HG02970 (cell line): ENCODE measurements around the gene PURA.

ENCODE experiments used
- ATAC-seq: cut with Tn5 transposase; IDR thresholded peaks from one replicate; pipeline ENCODE4 v1.9.1; 2021; ENCODE audit warnings: mild to moderate bottlenecking, moderate library complexity, moderate number of reproducible peaks; ENCODE audit not compliant: unreplicated experiment, low FRiP score

PURA gene

DNA sequence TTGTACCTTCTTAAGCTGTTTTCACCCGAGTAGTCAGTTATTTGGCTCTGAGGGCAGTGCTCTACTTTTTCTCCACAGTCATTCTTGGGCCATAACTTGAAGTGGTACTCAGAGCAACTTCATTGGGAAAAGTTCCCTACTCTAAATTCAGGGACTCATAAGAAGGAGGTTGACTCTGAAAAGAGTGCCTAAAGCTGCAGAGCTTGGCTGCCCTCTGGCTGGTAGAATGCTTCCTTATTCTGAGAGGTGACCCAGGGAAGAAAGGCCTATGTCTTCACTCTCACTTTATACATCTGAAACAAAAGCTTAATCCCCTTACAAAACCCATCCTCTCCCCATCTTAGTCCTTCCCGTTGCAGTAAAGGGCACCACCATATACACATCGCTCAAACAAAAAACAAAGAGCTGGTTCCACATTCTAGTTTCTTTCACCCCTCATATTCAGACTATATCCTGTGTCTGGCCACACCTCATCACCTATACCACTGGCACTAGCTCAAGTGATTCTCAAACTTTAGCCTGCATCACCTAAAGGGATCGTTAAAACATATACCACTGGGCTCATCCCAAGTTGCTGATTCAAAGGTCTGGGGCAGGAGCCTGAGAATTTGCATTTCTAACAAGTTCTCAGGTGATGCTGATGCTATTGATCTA, 19.7 kb downstream of the PURA start:
- no peak for ATAC-seq

DNA sequence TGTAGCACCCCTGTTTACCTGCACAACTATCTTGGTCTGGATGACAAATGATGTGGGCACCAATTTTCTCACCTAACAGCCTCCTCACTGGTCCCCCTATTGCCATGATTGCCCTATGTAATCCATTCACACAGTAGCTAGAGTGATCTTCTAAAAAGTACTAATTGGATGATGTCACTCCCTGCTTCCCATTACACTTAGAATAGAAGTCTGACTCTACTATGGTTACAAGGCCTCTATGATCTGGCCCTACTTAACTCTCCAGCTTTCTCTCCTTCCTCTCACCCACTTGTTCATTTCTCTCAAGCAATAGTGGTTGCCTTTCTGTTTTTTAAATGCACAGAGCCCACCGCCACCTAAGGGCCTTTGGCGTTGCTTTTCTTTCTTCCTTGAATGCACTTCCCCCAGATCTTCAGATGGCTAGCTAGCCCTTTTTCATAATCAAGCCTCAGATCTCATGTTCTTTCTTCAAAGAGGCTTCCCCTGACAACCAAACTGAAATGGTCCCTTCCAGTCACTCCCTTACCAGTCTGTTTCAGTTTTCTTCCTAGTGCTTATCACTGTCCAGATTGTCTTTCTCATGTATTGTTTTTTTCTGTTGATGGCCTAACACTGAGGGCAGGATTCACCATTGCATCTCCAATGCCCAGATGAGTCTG, 20.5 kb downstream of the PURA start:
- ATAC-seq = no peak

DNA sequence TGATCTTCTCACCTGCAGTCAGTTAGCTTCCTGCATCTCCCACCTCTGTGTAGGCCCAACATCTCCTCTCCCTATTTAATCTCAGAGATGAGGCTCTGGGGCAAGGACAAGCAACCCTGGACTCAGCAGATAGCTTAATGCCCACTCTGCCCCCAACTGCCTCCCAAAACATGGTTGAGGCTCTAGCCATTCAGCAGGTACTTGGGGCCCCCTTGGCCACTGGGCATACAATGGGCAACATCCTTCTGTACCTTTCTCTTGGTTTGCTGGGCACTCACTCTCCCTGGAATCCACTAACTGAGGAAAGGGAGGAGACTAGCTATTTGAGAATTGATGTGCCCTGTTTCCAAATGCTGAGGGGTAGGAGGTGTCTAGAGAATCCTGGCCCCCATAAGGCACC, 21.2 kb downstream of the PURA start:
- ATAC-seq = no peak

DNA sequence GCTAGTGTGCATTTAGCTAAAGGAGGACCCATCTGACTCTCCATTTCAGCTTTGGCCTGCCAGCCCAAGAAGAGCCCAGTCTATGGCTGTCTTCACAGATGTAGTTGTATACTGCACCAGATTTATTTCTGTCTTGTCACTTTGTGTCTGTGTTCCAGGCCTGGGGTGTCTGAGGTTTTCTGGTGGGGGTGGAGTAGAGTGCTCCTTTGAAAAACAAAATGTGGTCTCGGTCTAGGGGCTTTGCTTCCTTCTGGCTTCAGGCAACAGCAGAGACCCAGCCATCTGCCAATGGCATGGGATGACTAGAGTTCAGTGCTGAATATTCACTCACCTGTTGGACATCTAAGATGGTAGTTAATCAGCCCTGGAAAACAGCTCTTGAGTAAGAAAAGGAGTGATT, 22.7 kb downstream of the PURA start:
- ATAC-seq = no peak

DNA sequence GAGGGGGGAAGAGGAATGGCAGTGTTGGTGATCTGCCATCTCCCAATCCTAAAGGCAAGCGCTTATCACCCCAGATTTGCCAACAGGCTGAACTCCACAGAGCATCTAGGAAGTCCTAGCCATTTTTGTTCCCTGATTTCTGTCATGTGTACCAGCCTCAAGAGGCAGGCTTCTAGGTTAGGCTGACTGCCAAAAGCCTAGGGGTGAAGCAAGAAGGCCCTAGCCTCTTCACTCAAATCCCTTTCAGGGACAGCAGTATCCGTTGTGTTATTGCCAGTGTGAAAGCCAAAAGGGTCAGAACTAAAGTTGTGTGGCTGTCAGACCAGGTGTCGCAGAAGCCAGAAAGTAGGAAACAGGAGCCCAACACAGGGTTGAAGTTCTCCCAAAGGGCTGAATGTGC, 26.5 kb downstream of the PURA start:
- no peak for ATAC-seq

DNA sequence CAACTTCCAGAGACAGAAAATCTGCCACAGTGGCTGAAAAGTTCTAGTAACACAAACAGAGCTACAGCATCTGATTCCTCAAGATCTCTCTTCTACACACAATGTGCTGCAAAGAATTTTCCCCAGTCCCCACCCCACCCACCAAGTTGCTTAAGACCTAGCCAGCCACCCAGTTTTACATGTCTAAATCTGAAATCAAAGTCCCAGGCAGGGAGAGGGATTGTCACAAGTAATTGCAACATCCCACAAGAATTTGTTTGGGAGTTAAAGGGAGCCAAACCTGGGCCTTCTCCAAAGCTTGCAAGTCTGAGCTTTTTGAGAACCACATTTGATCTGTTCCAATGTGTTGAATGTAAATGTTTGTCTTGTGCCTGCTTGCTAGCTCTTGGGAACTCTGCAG, 27.3 kb downstream of the PURA start:
- no peak for ATAC-seq

DNA sequence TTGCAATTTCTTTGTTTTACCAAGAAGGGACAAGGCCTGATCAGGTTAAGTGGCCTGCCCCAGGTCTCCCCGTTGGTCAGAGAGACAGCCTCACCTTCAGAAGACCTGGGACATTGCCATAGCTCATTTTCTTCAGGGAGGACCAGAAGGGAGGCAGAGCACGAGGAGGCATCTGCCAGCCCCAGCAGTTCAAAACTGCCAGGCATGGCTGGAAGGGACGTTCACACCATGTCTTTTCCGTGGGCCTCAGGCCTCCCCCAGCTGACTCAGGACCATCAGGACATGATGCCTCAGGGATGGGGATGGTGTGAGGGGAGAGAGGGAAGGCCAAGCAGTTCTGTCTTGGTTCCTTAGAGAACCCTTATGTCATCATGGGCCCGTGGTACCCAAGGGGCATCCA, 28.3 kb downstream of the PURA start:
- no peak for ATAC-seq

DNA sequence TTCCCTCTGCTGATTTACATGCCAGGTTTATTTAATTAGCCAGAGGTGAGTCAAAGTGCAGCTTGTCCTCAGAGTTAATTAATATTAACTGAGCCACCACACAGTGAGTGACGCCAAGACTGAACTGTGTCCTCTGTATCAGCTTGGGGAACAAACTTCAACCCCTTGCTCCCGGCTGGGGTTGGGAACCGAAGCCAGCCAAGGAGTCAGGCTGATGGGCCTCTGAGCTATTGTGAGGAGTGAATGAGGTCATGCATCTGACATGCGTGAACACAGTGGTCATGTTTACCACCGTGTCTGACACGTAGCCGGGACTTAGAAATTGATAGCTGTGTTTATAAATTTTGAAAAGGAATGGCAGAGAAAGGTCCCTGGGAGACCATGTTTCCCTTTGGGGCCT, 28.9 kb downstream of the PURA start:
- ATAC-seq = no peak

DNA sequence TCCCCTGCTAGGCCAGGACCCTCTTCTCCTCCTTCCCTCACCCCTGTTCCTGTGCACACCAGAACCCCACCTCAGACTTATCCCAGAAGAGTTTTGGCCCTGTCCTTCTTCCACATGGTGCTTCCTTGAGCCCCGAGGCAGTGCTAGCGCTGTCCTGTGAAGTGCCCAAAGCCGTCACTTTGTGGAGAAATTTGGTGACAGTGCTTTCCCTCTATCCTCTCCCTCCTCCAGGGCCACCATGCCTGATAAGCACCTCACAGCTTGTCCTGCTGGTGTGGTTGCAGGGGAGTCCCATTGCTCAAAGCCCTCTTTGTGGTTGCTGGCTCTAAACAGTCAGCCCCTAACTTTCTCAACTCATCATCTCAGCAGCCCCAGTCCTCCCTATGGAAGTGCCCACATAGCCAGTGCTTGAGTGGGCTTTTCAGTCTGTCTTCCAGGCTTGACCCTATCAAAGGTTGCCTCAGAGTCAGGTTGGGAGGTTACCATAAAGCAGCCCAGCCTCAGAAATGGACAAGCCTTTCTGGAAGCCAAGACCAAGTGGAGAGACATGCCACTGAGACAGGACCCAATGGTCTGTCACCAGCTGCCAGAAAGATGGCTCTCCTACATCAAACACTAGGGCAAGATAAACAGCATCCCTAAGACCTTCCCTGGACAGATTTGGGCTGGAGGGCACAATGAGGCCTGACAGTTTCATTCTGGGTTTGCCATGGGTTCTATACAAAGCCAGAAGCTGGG, 29.8 kb downstream of the PURA start:
- no peak for ATAC-seq

DNA sequence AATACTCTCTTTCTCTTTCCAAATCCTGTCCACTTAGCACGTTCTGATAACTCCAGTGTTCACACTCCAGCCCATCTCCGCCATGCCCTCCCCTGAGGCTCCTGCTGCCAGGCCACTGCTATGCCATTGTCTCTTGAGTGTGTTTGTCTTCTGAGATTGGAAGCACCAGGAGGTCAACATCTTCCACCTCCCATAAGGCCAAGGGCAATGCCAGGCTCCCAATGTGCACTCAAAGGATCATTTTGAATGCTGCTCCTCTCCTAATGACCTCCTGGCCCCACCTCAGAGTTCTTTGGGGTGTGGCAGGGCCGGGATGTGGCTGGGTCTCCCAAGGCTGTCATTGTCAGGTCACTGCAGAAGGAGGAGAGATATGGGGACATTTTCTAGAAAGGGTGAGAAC, 31.3 kb downstream of the PURA start:
- ATAC-seq = no peak

DNA sequence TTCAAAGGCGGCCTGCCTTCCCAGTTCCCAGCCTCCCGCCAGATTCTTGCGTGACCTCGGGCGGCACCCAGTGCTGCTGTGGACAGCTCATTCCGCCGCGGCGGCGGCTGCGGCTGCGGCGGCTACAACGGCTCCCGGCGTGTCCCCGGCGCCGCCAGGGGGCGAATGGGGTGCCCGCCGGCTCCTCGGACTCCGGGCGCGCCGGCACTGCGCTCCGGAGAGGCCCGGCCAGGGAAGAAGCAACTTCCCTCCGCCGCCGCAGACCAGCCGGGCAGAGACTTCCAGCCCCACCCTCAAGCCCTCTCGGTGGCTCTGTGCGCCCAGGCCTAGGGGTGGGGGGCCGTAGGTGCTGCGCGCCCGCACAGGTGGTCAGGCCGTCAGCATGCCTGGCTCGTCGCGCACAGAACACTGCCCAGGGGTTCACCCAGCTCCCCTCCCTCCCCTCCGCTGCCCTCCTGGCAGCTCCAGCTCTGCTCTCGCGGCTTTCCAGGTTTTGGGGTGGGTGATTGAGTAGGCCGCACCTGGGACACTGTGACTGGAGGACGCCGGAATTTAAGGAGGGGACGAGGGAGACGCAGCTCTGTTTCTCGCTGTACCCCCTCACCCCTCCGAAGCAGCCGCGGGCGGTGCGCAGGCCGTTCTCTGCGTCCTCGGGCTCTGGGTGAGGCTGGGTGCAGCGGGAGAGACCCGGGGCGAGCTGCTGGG, 32.1 kb downstream of the PURA start:
- no peak for ATAC-seq

DNA sequence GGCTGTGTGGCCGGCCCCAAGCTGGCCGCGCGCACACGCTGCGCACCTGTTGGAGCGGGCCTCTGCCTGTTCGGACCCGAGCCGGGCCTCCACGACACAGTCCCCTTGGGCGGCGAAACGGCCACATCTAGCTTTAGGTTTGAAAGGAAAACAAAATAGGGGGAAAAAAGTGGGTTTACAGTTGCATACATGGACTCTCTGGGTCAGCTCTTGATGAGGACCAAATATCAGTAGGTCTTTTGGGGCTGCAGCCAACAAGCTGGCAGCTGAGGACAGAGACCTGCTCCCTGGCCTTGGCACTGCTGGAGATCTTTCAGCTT, 32.6 kb downstream of the PURA start:
- ATAC-seq = no peak

DNA sequence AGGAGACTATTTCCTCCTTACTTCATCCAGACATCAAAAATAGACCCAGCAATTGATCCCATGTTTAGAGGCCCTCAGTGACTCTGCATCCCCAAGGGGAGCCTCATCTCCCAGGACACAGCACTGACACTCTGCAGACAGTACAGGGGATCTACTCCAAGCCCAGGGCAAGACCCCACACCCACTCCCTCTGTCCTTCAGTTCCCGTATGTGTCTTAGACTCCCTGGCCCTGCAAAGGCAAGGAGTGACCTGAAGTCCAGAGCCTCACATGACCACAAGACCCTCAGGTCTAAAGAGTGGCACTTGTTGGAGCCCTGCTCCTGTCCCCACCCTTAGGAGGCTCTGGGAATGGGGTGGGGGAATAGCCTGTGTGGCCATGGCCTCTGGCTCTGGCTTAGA, 33.6 kb downstream of the PURA start:
- no peak for ATAC-seq

DNA sequence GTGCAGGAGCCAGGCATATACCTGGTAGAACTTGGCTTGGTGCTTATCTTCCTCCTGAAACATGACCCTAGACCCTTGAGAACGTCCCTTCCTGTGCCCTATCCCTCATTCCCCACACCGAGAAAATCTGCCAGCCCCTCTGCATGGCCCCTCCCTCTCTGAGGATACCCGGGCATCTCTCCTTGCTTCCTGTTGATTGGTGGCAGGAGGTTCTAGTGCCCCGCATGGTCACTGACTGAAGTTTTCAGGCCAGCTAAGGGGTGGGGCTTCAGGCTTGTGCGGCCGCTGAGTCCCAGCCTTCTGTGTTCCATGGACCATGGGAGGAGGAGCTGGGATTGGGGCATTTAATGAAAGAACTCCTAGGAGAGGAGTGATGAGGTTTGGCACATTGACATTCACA, 34.6 kb downstream of the PURA start:
- ATAC-seq = no peak

DNA sequence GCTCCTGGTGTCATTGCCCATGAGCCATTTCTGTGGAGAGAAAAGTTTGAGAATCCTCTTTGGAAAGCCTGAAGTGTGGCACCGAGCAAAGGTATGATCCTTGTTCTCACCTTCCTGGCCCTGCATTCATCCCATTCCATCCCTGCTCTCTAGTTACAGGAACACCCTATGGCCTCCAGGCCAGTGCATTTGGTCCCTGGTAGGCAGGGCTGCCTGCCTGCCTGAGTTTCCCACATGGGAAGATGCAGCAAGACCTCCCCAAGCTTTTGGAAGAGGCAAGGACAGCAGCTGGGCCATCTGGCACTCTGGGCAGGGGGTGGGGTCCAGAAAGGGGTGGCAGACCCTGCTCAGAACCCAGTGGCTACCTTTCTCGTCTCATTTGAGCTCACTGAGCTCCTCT, 36.3 kb downstream of the PURA start:
- no peak for ATAC-seq

DNA sequence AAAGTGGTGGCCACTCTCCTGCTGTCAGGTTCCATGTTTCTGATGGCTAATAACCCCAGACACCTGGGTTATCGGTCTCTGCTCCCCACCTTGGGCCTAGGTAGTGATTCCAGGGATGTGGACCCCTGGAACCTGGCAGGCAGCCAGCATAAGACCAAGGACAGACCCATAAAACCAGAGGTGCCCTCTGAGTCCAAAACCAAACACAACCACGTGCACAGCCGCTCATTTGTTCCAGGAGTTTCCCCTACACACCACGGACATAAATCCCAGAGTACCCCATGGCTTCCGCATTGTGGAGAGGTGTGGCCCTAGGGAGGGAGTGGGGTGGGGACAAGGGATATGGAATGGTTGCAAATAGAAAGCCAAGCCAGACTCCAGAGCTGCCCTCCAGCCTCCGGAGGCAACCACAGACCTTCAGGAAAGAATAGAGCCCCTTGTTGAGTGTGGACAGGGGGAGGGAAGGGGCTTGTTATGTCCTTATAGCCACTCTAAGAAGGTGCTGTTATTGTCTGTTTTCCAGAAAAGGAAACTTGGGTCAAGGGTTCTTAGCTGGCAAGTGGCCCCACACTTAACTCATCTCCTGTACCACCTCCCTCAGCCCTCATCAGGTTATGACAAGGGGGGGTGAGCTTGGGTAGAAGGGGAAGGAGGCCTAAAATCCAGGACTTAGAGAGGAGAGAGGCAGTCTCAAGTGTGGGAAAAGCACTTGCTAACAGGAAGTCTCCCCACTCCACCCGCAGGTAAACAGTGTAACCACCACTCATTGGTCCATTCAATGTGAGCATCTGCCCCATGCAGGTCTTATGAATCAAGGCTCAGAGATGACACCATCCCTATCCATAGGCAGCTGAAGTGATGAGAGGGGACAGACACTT, 37.5 kb downstream of the PURA start:
- ATAC-seq = no peak

DNA sequence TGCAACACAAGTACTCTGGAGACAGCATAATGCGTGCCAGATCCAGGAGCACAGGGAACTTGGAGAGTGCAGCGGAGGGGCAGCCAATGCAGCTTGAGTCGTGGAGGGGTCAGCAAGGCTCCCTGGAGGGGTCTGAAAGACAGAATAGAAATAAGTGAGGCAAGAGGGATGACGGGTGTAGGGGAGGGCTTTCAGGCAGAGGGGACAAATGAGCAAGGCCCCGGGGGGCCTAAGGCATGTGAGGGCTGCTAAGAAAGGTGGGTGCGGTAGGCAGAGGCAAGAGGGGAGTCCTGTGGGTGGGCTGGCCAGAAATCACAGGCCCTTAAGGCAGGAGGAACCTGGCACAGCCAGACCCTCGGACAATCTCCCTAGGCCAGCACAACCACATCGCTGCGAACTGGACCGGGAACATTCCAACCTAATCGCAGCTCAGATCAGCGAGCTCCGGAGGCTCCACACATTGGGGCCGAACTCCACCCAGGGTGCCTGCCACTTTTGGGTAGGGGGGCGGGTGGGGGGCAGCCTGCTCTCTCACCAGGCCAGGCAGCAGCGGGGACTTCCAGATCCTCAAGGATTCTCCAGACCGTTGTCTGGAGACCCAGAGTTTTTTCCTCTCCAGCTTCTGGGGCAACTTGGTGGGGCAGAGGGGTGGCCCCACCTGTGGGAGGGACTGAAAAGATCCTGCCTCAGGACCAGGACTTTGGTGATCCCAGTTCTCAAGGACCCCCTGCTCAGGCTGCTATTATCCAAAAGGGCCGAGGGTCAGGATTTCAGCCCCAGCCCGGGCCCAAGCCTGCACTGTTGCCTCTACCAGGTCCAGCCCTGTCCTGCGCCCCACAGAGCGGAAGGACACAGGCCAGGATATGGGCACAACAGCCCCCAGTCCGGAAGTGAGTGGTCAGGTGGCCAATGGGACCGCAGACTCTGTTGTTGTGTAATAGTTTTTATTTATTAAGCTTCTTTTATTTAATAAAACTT, 38.4 kb downstream of the PURA start:
- ATAC-seq = no peak

DNA sequence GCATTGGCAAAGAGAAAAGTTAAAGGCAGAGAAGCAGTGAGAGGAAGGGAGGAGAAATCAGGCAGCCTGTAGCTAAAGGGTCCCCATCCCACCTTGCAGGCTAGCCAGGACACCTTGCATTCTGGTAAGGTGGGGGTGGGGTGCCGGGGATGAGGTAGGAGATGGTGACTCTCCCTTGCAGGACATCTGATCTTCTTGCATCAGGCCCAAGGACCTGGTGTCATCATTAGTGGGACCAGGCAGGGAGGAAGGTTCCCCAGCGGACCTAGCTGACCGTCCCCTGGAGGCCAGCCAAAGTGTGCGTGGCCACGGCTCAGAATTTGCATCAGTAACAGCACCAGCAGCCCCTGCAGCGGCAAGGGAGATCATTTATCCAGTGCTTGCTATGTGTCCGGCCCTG, 39.3 kb downstream of the PURA start:
- no peak for ATAC-seq

DNA sequence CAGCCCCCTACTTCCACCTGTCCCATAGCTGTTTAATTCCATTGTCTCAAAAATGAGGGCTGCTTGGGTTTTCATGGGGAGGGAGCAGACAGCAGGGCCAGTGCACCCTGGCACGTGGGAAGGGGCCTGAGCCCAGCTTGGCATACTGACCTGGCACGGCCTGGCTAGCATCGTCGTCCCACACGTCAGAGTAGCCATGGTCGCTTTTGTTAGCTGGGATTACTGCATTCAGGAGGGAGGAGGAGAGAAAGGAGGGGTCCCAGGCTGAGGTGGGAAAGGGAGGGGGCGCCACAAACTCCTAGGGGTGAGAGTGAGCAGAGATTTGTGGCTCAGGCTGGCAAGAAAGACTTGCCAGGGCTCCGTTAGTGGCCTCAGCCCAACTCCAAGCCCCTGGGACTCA, 40.0 kb downstream of the PURA start:
- no peak for ATAC-seq
